Colon (tissue), 2 donors: ENCODE measurements around the gene CFI.

ENCODE experiments used
- FAIRE-seq: peaks from 2 replicates; lab custom pipeline; 2012; peaks lifted over from hg19 to GRCh38; lab: Jason Lieb, UNC
- donor health status: control.
- donor health status: control.

Gene CFI

DNA sequence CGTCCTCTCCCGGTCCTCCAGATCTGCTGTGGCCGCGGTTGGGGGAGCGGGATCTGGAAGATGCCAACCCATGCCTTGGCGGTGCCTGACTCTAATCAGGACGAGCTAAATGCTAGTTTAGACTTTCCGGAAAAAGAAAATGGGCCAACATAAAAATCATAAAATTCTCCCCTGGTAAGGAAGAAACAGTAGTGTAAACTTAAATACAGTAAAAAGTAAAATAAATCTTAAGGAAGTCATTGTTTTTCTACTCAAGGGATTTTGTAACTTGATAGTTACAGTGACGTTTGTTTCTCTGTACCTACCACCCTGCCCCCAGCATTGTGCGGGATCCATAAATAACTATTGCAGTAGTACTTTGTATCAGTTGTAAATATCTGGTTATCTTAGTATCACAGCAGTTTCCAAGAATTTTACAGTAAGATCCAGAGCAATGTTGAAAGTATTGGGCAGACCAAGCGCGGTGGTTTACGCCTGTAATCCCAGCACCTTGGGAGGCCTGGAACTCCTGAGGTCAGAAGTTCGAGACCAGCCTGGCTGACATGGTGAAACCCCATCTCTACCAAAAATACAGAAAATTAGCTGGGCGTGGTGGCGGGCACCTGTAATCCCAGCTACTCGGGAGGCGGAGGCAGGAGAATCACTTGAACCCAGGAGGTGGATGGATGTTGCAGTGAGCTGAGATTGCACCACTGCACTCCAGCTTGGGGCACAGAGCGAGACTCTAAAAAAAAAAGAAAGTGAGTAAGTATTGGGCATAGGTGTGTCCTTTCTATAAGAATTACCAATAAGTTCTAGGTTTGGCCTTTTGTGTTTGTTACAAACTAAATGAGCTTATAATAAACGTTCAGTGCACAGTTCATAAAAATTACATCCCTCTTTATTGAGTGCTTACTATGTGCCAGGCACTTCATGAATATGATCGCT is 70.9 kb downstream of the CFI start:
- FAIRE-seq: no peak

DNA sequence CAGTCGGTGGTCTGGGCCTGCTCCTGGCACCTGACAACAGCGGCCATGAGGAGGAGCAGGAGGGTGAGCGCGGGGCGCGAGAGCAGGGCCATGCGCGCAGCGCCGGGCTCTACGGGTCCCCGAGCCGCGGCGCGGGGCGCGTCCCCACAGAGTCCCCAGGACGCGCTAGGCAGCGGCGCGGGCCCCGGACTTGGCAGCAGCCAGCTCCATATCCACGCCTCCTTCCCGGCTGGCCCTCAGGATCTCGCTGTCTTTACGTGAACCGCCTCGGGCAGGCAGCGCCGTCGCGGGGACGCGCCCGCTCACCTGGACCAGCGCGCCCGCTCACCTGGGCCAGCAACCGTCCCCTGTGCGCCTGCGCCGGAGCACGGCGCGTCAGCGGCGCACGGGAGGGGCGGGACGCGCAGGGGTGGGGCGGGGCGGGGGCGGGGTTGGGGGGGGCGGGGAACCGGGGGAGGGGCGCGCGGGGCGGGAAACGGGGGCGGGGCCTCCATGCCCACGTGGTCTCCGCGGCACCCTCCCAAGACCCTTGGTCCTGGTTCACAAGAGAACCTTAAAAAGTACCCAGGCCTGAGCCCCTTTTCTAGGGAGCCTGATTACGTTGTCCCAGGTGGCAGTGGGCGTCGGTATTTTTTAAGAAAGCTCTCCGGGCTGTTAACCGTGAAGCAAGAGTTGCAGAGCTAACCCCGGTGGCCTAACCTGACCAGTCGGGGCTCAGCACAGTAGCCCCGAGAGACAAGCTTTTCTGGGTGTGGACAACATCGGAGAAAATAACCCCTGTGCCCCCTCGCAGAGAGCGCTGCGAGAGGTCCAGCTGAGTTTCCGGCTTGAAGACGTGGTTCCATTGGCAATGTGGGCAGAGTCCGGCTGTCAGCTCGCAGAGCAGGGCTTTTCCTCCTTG is 71.8 kb downstream of the CFI start, which contains the start of gene PLA2G12A:
Gene PLA2G12A (minus strand): TSS at position 353 of the 901 bp plus-strand sequence. CDS start 261 bp downstream, at position 92.
- no peak for FAIRE-seq

DNA sequence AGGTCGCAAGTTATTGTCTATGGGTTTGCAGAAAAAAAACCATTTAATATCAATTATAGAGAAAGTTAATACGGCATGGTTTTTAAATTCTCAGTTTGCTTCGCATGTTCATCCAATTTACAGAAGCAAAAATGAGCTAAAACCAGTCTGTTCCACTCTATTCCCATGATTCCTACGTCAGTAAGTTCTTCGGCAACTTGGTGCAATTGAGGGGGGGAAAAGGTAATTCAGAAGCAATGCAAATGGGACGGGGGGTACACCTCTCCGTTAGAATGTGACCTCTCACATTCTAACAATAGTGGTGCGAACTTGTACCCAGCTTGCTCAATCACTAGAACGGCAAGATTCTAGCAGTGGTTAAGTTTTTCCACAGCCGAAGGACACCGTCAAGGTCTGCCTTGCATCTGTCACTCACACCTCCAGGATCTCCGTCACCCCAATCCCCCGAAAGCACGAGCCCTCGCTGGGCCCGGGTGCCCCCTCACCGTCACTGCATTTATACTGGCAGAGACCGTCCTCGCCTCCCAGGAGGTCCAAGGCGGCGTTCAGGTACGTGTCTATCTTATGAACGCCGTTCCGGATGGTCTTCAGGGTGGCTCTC is 72.6 kb downstream of the CFI start:
- FAIRE-seq: no peak

DNA sequence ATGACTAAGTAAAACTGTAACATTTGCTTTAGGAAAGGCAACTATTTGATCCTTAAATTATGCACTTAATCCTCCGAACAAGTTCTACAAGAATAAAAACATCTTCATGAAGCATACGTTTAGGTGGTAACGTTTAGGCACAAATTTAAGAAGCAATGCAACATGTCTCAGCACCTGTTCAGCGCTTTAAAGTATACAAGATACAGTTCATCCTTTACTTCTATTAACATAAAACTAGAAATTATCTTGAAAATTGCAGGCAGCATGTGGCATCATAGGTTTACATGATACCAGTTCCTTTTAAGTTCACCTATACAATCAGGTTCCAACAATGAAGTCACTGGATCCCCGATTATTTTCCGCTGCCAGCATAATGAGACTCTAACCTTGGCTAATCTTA is 73.4 kb downstream of the CFI start:
- FAIRE-seq: no peak

DNA sequence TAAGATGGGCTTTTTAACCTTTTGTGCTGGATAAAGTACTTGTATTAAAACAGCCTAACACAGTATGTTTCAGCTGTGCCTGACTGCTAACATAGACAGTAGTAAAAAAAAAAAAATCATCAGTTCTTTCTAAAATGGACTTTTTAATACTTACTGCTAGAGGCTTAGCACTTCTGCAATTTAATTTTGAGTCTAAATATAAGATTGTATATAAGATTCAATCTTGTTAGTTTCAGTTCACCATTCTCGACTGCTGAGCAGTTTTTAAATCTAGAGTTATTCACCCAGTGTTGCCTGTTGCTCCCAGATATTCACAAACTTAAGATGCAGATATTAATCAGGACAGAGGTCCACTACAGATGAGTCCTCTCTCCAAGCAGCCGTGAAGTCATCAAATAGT is 78.7 kb downstream of the CFI start:
- FAIRE-seq: no peak

DNA sequence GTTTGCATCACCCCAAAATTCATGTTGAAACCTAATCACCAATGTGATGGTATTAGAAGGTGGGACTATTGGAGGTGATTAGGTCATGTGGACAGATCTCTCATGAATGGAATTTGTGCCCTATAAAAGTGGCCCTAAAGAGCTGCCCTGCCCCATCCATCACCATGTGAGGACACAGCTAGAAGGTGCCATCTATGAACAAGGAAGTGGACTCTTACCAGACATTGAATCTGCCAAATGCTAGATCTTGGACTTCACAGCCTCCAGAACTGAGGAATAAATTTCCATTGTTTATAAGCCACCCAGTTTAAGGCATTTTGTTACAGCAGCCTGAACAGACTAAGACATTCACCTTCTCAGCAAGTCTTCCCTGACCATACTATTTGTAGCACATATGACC is 79.4 kb downstream of the CFI start:
- no peak for FAIRE-seq

DNA sequence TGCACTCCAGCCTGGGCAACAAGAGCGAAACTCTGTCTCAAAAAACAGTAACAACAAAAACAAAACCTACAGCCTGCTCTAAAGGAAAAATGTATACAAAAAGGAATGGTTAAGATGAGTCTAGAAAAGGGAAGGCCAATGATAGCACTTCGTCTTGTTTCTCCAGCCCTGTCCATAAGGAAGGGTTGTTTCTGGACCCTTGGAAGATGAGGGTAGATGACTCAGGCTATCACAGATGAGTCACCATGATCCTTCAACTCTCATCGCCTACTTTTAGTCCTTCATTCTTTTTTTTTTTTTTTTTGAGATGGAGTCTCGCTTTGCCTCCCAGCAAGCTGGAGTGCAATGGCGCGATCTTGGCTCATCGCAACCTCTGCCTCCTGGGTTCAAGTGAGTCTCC is 80.8 kb downstream of the CFI start:
- FAIRE-seq: no peak

DNA sequence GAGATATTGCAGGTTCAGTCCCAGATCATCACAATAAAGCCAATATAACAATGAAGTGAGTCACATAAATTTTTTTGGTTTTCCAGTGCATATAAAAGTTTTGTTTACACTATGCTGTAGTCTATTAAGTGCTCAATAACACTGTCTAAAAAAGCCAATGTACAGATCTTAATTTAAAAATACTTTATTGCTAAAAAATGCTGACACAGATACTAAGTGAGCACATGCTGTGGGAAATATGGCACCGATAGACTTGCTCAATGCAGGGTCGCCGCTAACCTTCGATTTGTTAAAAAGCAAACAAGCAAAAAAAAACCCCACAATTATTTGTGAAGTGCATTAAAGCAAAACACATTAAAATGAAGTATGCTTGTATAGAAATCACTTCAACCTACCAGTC is 82.2 kb downstream of the CFI start:
- no peak for FAIRE-seq

DNA sequence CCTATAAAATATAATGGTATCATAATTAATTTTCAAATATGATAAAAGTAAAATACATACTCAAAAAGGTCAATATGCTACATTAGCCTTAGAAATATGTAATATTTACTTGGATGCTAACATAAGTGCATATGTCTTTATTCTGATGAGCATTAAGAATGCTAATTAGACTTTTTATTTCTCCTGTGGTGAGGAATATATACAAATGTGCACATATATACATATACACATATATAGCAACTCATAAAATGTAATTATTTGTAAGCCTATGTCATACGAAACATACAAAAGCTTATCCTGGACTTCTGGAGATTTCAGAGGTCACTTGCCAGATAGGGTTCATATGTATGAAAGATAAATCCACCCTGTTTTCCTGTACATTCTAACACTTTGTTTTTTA is 83.0 kb downstream of the CFI start:
- no peak for FAIRE-seq

DNA sequence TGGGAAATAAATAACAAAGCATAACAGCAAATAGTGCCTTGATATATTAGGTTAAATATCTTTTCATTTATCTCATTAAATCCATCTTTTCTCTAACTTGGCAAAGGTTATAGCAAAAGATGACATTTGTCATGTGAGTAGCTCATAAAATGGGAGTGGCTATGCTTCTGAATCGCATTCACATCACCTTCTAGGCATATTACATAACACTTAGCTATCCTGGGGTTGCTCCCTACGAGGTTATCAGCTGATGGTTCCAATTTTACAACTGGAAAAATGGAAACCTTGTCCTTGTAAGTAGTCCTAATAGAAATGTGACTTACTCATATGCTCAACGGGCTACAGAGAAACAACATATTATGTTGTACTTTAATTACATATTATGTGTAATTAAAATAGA is 88.3 kb downstream of the CFI start:
- FAIRE-seq: no peak

DNA sequence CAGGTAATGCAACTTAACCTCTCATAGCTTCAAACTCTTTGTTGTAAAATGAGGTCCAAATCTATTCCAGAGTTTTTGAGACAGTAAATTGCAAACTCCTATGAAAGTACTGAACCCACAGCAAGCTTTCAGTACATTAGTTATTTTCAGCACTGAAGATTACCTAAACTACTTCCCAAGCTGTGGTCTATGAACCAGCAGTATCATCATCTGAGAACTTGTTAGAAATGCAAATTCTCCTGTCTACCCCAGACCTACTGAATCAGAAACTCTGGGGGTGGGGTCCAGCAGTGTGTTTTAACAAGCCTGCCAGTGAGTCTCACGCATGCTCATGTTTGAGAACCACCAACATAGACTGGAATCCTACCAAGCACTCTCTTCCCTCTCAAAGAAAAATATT is 92.8 kb downstream of the CFI start:
- no peak for FAIRE-seq

DNA sequence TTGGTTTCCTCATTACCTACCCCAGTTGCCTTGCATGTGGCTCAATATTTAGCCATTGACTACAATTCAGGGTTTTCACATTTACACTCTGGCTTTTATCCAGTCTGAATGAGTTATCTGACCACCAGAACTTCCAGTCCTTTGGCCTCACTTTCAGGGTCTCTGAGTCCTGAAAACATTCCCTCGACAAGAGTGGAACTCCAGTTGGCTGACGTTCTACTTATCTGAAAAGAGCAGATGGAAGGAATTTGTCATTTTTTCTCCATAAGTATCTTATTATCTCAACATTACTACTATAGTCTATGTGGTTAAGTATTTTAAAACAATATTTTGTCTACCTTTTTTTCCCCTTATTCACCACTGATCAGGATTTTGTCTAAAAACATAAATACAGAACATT is 93.4 kb downstream of the CFI start:
- peak; percentile 14 for FAIRE-seq

DNA sequence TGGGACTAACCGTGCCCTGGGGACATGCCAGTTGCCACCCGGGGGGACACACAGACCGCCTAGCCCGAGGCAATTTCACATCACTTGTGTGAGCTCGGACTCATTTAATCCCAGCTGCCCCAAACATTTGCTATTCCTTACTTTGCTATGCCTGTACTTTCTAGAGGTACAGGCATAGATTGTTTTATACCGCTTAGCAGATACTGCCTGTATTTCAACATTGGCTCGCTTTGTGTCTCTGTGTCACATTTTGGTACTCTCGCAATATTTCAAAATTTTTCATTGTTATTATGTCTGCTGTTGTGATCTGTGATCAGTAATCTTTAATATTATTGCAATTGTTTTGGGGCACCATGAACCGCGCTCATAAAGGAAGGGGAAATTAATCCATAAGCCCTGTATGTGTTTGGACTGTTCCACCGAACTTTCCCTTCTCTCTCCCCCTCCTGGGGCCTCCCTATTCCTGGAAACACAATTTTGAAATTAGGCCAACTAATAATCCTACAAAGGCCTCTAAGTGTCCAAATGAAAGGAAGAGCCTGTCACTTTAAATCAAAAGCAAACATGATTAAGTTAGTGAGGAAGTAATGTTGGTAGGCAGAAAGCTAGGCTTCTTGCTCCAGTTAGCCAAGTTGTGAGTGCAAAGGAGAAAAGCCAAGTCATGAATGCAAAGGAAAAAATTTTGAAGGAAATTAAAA is 98.0 kb downstream of the CFI start:
- no peak for FAIRE-seq

DNA sequence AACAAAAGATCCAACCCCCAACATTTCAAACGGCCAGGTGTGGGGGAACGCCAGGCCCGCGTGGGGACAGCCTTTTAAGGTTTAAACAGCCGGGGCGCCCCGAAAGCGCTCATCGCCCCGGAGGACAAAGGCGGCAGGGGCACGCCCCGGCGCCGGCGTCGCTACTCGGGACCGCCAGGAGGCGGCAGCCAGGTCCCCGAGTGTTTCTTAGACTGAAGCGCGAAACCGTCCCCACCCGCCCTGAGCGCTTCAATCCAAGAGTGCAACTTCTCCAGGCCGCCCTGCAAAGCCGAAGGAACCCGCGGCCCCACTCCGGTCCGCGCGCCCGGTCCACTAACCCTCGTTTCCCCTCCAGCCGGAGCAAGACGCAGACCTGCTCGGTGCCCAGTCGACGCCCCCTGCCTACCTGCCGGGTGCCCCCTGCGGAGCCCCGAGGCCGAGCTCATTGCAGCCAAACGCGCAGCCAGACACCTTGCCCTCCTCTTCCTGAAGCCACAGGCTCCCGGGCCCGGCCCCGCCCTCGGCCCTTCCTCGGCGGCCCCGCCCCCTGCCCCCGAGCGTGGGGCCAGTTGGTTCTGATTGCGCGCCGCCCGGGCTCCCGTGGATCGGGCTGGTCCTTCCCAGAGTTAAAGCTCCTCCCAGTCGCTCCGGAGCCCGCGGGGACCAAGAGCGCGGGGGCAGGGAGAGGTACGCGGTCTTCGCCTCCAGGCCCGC is 98.7 kb downstream of the CFI start, which contains the start of gene CASP6:
Gene CASP6 (minus strand): TSS at position 496 of the 714 bp plus-strand sequence. CDS start 50 bp downstream, at position 446.
- no peak for FAIRE-seq

DNA sequence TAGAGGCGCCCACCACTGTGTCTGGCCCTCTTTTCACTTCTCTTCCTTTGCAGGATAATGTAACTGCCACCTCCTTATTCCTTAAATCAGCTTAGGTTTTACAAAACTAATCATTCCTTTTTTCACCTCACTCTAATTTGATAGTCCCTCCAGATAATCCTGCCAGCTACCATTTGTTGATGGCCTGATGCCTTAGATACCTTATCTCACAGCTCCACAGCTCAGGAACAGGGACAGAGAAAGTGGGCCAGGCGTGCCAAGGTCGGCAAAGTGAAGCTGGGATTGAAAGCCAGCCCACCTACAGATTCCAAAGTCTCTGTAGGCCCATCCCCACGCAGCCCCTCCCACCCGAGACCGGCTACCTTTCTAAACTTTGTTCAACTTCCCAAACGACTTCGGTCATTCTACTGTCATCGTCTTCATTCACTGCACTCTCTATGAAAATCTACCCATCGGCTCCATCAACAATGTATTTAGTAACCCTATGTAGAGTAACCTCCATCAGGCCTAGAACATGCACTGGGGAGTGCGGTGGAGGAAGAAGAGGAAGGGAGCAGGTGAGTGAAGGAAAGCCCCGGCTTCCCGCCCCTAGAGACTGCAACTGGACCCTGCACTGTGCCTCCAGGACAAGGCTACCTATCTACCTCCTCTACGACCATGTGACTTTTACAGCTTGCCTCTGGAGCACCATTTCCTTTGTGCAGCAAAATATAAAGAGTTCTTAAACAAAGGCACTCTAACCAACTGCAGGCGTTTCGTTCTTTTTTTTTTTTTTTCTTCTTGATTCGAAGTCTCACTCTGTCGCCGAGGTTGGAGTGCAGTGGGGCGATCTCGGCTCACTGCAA is 100.0 kb downstream of the CFI start:
- no peak for FAIRE-seq

DNA sequence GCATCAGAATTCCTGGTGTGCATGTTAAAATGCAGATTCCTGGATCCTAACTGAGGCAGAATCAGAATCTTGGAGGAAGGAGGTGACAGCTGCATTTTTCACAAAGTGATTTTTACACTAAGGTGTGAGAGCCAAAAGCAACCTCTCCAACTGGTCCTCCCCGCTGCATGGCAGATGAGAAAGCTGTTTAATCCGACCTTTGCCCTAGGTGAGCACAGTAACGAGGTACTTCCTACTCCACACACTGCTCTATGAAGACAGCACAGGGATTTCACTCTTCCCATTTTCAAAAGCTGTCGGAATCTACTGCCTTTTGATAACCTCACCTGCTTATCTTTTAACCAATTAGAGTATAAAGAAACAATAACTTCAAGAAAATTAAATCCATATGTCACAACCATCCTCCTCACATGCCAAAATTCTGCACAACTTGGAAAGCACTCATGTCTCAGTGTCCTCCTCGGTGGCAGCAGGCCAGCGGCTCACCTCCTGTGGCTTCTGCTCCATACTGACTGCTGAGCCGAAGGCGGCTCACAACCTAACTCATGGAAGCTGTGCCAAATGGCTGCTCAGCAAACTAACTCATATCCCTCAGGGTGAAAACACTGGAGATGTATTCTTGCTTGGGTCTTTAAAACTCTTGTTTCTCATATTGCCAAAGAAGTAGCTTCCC is 102.1 kb downstream of the CFI start:
- no peak for FAIRE-seq

DNA sequence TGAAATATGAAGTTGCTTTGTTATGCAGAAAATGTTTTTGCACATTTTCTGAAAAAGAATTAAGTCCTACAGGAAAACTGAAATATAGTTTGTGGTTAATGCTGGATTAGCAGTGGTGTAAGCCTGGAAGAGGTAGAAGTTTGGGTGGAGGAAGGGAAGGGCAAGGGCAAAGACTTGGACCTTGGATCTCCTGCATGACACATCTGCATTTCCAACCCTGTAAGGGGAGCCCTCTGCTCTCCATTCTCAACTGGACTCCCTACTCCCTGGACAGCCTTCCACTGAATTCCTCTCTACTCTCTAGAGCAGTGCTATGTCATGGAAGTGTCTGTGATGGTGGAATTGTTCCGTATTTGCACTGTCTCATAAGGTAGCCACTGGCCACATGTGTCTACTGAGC is 103.1 kb downstream of the CFI start:
- no peak for FAIRE-seq

DNA sequence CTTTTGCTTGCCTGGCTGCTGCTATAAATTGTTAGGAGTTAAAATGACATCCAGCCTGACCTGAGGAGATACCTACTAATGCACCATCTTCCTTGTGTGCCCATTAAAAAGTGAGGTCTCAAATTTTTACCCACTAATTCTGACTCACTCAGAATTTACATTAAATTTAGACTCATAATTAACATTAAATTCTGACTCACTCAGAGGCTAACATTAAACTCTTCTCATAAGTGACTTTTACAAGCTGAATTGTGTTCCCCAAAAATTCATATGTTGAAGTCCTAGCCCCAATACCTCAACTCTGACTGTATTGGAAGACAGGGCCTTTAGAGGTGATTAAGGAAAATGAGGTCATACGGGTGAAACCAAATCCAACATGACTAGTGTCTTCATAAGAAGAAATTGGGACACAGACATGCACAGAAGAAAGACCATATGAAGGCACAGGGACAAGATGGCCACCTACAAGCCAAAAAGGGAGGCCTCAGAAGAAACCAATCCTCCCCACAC is 110.3 kb downstream of the CFI start:
- FAIRE-seq: no peak
